ENCODE data around the gene ACACA.

Gene ACACA

DNA sequence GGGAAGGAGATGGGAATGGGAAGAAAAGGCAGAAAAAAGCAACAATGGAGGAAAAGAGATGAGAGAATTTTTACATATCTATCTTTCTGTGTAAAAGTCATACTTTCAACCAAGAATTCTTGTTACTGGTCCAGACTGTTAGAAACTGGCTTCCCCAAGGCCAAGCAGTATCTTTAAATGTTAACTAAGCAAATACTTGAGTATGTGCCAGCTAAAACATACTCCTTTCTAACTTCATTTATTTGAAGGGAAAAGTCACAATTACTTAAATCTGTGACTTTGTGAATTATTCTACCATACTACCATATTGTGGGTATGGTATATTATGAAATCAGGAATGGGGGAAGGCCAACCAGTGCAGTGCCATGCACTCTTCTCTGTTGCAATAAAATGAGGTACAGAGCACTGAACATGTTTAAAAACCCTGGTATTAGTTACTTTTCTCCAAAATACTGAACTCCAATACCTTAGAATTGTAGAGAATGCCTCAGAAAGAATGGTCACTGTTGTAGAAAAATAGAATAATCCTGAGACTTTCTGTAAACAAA lies 123.1 kb downstream of the ACACA start:
- POLR2A ChIA-PET = no interaction called here
- no peak for TF ChIP-seq ZNF830 (tag by site-specific recombination; IDR thresholded peaks at IDR 0.05; ENCODE audit: low read depth)
- TF ChIP-seq, protein P1, sequence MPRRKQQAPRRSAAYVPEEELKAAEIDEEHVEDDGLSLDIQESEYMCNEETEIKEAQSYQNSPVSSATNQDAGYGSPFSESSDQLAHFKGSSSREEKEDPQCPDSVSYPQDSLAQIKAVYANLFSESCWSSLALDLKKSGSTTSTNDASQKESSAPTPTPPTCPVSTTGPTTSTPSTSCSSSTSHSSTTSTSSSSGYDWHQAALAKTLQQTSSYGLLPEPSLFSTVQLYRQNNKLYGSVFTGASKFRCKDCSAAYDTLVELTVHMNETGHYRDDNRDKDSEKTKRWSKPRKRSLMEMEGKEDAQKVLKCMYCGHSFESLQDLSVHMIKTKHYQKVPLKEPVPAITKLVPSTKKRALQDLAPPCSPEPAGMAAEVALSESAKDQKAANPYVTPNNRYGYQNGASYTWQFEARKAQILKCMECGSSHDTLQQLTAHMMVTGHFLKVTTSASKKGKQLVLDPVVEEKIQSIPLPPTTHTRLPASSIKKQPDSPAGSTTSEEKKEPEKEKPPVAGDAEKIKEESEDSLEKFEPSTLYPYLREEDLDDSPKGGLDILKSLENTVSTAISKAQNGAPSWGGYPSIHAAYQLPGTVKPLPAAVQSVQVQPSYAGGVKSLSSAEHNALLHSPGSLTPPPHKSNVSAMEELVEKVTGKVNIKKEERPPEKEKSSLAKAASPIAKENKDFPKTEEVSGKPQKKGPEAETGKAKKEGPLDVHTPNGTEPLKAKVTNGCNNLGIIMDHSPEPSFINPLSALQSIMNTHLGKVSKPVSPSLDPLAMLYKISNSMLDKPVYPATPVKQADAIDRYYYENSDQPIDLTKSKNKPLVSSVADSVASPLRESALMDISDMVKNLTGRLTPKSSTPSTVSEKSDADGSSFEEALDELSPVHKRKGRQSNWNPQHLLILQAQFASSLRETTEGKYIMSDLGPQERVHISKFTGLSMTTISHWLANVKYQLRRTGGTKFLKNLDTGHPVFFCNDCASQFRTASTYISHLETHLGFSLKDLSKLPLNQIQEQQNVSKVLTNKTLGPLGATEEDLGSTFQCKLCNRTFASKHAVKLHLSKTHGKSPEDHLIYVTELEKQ (tag by site-specific recombination; IDR thresholded peaks at IDR 0.05; ENCODE audit: borderline replicate concordance) = no peak
- TF ChIP-seq ZNF658 (tag by site-specific recombination; IDR thresholded peaks at IDR 0.05) = no peak
- no peaks in the 10 kb centered on the region for H3K9me3 ChIP-seq (ENCODE audit: control insufficient read depth, insufficient read depth, low read depth, low read length)
- no peak overlapping the region for H3K4me3 ChIP-seq (ENCODE audit: low read depth, low read length)
- no peaks in the 10 kb centered on the region; the same call in none of the 2 replicates for H3K4me1 ChIP-seq (ENCODE audit: control insufficient read depth, insufficient read depth, low read length)
- CTCF ChIA-PET = no interaction called here
- H3K36me3 ChIP-seq (ENCODE audit: control insufficient read depth in 2 of 2, insufficient read depth in 1 of 2, low read length in 2 of 2) = peaks cover 16 to 32% of the 10 kb centered on the region in 2 experiments
- no peak overlapping the region for H3K27ac ChIP-seq (ENCODE audit: extremely low read depth, low read depth, low read length)

DNA sequence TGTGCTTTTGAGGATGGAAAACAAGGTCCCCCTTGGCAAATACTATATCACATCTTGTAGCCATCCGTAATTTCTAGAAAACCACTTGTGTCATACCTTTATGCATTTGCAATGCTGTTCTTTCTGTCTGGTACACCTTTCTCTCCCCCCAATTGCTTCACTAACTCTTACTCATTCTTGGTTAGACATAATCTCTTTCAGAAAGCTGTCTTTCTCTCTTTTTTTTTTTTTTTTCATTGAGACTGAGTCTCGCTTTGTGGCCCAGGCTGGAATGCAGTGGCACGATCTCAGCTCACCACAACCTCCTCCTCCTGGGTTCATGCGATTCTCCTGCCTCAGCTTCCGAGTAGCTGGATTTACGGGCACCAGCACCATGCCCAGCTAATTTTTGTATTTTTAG lies 125.8 kb downstream of the ACACA start:
- CTCF ChIA-PET = interaction anchor here (0.7 kb wide), 1 partner anchor 93 kb away, joined by 3 read pairs; no protein-coding TSS in a partner anchor
- H3K9me3 ChIP-seq (ENCODE audit: control insufficient read depth, insufficient read depth, low read depth, low read length) = no peaks in the 10 kb centered on the region

DNA sequence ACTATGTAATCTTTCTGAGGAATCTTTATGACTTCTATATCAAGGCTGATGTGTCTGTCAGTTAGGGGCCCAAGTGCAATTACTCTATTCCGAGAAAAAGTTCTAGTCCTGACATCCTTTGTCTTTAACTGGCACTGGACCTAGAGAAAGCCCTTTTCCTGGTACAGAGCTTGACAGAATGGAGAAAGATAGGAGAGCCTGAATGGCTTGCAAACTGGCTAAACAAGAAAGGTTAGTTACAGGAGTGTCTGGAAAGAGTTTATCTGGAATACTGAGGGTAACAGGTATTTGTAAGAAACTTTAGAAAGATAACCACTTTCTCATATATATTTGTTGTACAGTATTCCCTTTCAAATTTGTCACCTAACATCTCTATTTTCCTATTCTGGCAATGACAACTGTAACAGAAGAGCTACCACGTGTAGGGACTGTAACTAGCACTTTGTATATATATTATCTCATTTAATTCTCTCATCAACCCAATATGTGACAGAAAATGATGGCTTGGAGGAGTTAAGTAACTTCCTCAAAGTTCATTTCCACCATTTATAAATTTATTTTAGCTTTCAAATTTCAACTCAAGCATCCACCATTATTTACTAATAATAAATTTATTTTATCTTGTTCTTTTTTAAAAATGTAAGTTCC lies 128.3 kb downstream of the ACACA start:
- ChIA-PET POLR2A (interaction anchor here (0.6 kb wide), 1 partner anchor 74 kb away, joined by 4 read pairs; no protein-coding TSS in a partner anchor), CTCF (no interaction called here)
- no peak overlapping the region for H3K4me3 ChIP-seq (ENCODE audit: low read depth, low read length)
- TF ChIP-seq, protein P2, sequence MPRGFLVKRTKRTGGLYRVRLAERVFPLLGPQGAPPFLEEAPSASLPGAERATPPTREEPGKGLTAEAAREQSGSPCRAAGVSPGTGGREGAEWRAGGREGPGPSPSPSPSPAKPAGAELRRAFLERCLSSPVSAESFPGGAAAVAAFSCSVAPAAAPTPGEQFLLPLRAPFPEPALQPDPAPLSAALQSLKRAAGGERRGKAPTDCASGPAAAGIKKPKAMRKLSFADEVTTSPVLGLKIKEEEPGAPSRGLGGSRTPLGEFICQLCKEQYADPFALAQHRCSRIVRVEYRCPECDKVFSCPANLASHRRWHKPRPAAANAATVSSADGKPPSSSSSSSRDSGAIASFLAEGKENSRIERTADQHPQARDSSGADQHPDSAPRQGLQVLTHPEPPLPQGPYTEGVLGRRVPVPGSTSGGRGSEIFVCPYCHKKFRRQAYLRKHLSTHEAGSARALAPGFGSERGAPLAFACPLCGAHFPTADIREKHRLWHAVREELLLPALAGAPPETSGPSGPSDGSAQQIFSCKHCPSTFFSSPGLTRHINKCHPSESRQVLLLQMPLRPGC (tag by site-specific recombination; IDR thresholded peaks at IDR 0.05) = no peak
- TF ChIP-seq ZNF664 (tag by site-specific recombination; IDR thresholded peaks at IDR 0.05) = peak; percentile 91
- TF ChIP-seq ZNF354C (tag by site-specific recombination; IDR thresholded peaks at IDR 0.05; ENCODE audit: borderline replicate concordance, low read depth) = no peak
- TF ChIP-seq, protein P3, sequence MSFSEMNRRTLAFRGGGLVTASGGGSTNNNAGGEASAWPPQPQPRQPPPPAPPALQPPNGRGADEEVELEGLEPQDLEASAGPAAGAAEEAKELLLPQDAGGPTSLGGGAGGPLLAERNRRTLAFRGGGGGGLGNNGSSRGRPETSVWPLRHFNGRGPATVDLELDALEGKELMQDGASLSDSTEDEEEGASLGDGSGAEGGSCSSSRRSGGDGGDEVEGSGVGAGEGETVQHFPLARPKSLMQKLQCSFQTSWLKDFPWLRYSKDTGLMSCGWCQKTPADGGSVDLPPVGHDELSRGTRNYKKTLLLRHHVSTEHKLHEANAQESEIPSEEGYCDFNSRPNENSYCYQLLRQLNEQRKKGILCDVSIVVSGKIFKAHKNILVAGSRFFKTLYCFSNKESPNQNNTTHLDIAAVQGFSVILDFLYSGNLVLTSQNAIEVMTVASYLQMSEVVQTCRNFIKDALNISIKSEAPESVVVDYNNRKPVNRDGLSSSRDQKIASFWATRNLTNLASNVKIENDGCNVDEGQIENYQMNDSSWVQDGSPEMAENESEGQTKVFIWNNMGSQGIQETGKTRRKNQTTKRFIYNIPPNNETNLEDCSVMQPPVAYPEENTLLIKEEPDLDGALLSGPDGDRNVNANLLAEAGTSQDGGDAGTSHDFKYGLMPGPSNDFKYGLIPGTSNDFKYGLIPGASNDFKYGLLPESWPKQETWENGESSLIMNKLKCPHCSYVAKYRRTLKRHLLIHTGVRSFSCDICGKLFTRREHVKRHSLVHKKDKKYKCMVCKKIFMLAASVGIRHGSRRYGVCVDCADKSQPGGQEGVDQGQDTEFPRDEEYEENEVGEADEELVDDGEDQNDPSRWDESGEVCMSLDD (tag by site-specific recombination; IDR thresholded peaks at IDR 0.05) = no peak
- no peak for TF ChIP-seq IKZF3 (tag by site-specific recombination; IDR thresholded peaks at IDR 0.05)
- TF ChIP-seq, protein P4, sequence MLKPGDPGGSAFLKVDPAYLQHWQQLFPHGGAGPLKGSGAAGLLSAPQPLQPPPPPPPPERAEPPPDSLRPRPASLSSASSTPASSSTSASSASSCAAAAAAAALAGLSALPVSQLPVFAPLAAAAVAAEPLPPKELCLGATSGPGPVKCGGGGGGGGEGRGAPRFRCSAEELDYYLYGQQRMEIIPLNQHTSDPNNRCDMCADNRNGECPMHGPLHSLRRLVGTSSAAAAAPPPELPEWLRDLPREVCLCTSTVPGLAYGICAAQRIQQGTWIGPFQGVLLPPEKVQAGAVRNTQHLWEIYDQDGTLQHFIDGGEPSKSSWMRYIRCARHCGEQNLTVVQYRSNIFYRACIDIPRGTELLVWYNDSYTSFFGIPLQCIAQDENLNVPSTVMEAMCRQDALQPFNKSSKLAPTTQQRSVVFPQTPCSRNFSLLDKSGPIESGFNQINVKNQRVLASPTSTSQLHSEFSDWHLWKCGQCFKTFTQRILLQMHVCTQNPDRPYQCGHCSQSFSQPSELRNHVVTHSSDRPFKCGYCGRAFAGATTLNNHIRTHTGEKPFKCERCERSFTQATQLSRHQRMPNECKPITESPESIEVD (tag by site-specific recombination; IDR thresholded peaks at IDR 0.05) = peak; percentile 35
- TF ChIP-seq, protein P5, sequence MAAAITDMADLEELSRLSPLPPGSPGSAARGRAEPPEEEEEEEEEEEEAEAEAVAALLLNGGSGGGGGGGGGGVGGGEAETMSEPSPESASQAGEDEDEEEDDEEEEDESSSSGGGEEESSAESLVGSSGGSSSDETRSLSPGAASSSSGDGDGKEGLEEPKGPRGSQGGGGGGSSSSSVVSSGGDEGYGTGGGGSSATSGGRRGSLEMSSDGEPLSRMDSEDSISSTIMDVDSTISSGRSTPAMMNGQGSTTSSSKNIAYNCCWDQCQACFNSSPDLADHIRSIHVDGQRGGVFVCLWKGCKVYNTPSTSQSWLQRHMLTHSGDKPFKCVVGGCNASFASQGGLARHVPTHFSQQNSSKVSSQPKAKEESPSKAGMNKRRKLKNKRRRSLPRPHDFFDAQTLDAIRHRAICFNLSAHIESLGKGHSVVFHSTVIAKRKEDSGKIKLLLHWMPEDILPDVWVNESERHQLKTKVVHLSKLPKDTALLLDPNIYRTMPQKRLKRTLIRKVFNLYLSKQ (tag by site-specific recombination; IDR thresholded peaks at IDR 0.05; ENCODE audit: borderline replicate concordance) = no peak
- no peak overlapping the region for H3K27ac ChIP-seq (ENCODE audit: extremely low read depth, low read depth, low read length)
- H3K9me3 ChIP-seq (ENCODE audit: control insufficient read depth, insufficient read depth, low read depth, low read length) = no peaks in the 10 kb centered on the region
- H3K36me3 ChIP-seq (ENCODE audit: control insufficient read depth in 2 of 2, insufficient read depth in 1 of 2, low read length in 2 of 2) = peaks cover 20 to 23% of the 10 kb centered on the region in 2 experiments
- peaks cover 20% of the 10 kb centered on the region; the same call in 1 of the 2 replicates for H3K4me1 ChIP-seq (ENCODE audit: control insufficient read depth, insufficient read depth, low read length)

More for the DNA sequence above, 125.8 kb downstream of the ACACA start:
- Histone ChIP-seq H3K4me3 (ENCODE audit: low read depth, low read length) (no peak overlapping the region), H3K36me3 (ENCODE audit: control insufficient read depth in 2 of 2, insufficient read depth in 1 of 2, low read length in 2 of 2) (peaks cover 20 to 32% of the 10 kb centered on the region in 2 experiments), H3K27ac (ENCODE audit: extremely low read depth, low read depth, low read length) (no peak overlapping the region), H3K4me1 (ENCODE audit: control insufficient read depth, insufficient read depth, low read length) (peaks cover 6% of the 10 kb centered on the region)
- TF ChIP-seq ZIC2 (tag by site-specific recombination; IDR thresholded peaks at IDR 0.05) = no peak
- TF ChIP-seq ZNF560 (tag by site-specific recombination; IDR thresholded peaks at IDR 0.05; ENCODE audit: borderline replicate concordance) = no peak
- TF ChIP-seq ZNF174 (tag by site-specific recombination; IDR thresholded peaks at IDR 0.05) = no peak
- TF ChIP-seq, protein P6, sequence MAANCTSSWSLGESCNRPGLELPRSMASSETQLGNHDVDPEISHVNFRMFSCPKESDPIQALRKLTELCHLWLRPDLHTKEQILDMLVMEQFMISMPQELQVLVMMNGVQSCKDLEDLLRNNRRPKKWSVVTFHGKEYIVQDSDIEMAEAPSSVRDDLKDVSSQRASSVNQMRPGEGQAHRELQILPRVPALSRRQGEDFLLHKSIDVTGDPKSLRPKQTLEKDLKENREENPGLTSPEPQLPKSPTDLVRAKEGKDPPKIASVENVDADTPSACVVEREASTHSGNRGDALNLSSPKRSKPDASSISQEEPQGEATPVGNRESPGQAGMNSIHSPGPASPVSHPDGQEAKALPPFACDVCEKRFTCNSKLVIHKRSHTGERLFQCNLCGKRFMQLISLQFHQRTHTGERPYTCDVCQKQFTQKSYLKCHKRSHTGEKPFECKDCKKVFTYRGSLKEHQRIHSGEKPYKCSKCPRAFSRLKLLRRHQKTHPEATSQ (tag by site-specific recombination; IDR thresholded peaks at IDR 0.05) = no peak
- TF ChIP-seq SCRT1 (tag by site-specific recombination; IDR thresholded peaks at IDR 0.05; ENCODE audit: borderline replicate concordance) = no peak
- TF ChIP-seq IKZF3 (tag by site-specific recombination; IDR thresholded peaks at IDR 0.05) = no peak
- POLR2A ChIA-PET = no interaction called here

Data from HEK293 (cell line).